Measurements from ENCODE around the gene WDR77.

Gene WDR77

GRCh38 chr1:111486431-111486830, 37.4 kb upstream of the WDR77 start:
- no peak overlapping the region for H3K4me3 ChIP-seq
- H3K4me1 ChIP-seq = peaks cover 0 to 100% (median 34%) of the 10 kb centered on the region in 10 experiments; a peak in 12 of 20 replicates
- no peak overlapping the region for H3K27ac ChIP-seq
- TF ChIP-seq Cebpa-rat (IDR thresholded peaks at IDR 0.05) = no peak
- H3K36me3 ChIP-seq = no peaks in the 10 kb centered on the region
- no peaks in the 10 kb centered on the region for H3K27me3 ChIP-seq
- H3K9ac ChIP-seq = no peak overlapping the region
- H3K9me3 ChIP-seq (replicated peaks in 1 of 11) = no peaks in the 10 kb centered on the region
- H3K4me2 ChIP-seq = peak overlapping the region in 4 of 11 experiments; percentile 77 to 89 (median 79); a peak in 7 of 22 replicates
- H4K20me1 ChIP-seq = no peaks in the 10 kb centered on the region

GRCh38 chr1:111484391-111485026, 35.5 kb upstream of the WDR77 start:
- Histone ChIP-seq H3K36me3 (no peaks in the 10 kb centered on the region), H3K4me3 (no peak overlapping the region), H4K20me1 (no peaks in the 10 kb centered on the region), H3K27me3 (no peaks in the 10 kb centered on the region), H3K9me3 (replicated peaks in 1 of 11) (no peaks in the 10 kb centered on the region), H3K4me1 (peaks cover 0 to 100% (median 42%) of the 10 kb centered on the region in 10 experiments; a peak in 16 of 20 replicates), H3K27ac (no peak overlapping the region), H3K9ac (no peak overlapping the region), H3K4me2 (peak overlapping the region in 4 of 11 experiments; percentile 11 to 80 (median 45); a peak in 6 of 22 replicates)
- no peak for TF ChIP-seq Cebpa-rat (IDR thresholded peaks at IDR 0.05)

GRCh38 chr1:111483876-111484275, 34.8 kb upstream of the WDR77 start:
- Histone ChIP-seq H3K4me2 (peak overlapping the region in 4 of 11 experiments; percentile 11 to 80 (median 45); a peak in 6 of 22 replicates), H3K4me3 (no peak overlapping the region), H3K9me3 (replicated peaks in 1 of 11) (no peaks in the 10 kb centered on the region), H4K20me1 (no peaks in the 10 kb centered on the region), H3K27me3 (no peaks in the 10 kb centered on the region), H3K9ac (no peak overlapping the region), H3K36me3 (0 out of 22 replicates have a peak, but pooled peaks cover 0 to under 1% (median 0%) of the 10 kb centered on the region in 11 experiments), H3K4me1 (peaks cover 0 to 97% (median 37%) of the 10 kb centered on the region in 10 experiments; a peak in 16 of 20 replicates), H3K27ac (peak overlapping the region in 1 of 11 experiments; percentile 9; a peak in 1 of 22 replicates)
- no peak for TF ChIP-seq Cebpa-rat (IDR thresholded peaks at IDR 0.05)

- H3K27me3 ChIP-seq = no peaks in the 10 kb centered on the region
- TF ChIP-seq Cebpa-rat (IDR thresholded peaks at IDR 0.05) = no peak
- H3K9me3 ChIP-seq (replicated peaks in 1 of 11) = no peaks in the 10 kb centered on the region
- peak overlapping the region in 3 of 11 experiments; percentile 44 to 80 (median 46); a peak in 5 of 22 replicates for H3K4me2 ChIP-seq
- H3K4me3 ChIP-seq = no peak overlapping the region
- no peak overlapping the region; a peak in 1 of 22 replicates for H3K27ac ChIP-seq
- H3K36me3 ChIP-seq = peaks cover 0 to 7% (median 3%) of the 10 kb centered on the region in 11 experiments; a peak in 10 of 22 replicates
- H4K20me1 ChIP-seq = no peaks in the 10 kb centered on the region
- peaks cover 3 to 97% (median 36%) of the 10 kb centered on the region in 10 experiments for H3K4me1 ChIP-seq
- no peak overlapping the region for H3K9ac ChIP-seq
These were observed 34.1 kb upstream of the WDR77 start for GRCh38 chr1:111483166-111483565.

- Histone ChIP-seq H3K36me3 (peaks cover 0 to 12% (median 7%) of the 10 kb centered on the region in 11 experiments; a peak in 10 of 22 replicates), H3K4me1 (peaks cover 19 to 97% (median 42%) of the 10 kb centered on the region in 10 experiments), H3K27ac (peak overlapping the region in 4 of 11 experiments; percentile 10 to 31 (median 24); a peak in 2 of 22 replicates), H3K4me2 (peak overlapping the region in 5 of 11 experiments; percentile 41 to 82 (median 74); a peak in 8 of 22 replicates), H3K9me3 (replicated peaks in 1 of 11) (no peaks in the 10 kb centered on the region), H3K27me3 (no peaks in the 10 kb centered on the region), H4K20me1 (no peaks in the 10 kb centered on the region), H3K4me3 (no peak overlapping the region), H3K9ac (no peak overlapping the region; a peak in 1 of 22 replicates)
- no peak for TF ChIP-seq Cebpa-rat (IDR thresholded peaks at IDR 0.05)
These were observed 32.5 kb upstream of the WDR77 start for GRCh38 chr1:111481387-111482221.

- Histone ChIP-seq H3K9me3 (replicated peaks in 1 of 11) (no peaks in the 10 kb centered on the region), H3K36me3 (peaks cover 0 to 12% (median 7%) of the 10 kb centered on the region in 11 experiments; a peak in 10 of 22 replicates), H3K27ac (peak overlapping the region in 6 of 11 experiments; percentile 10 to 44 (median 28); a peak in 8 of 22 replicates), H3K4me3 (no peak overlapping the region), H3K27me3 (no peaks in the 10 kb centered on the region), H3K4me1 (peaks cover 28 to 97% (median 51%) of the 10 kb centered on the region in 10 experiments), H3K9ac (no peak overlapping the region), H4K20me1 (no peaks in the 10 kb centered on the region), H3K4me2 (peak overlapping the region in 7 of 11 experiments; percentile 18 to 82 (median 62); a peak in 14 of 22 replicates)
- no peak for TF ChIP-seq Cebpa-rat (IDR thresholded peaks at IDR 0.05)
These were observed 31.6 kb upstream of the WDR77 start for GRCh38 chr1:111480674-111481073.

GRCh38 chr1:111476761-111477309, 27.8 kb upstream of the WDR77 start:
- TF ChIP-seq Cebpa-rat (IDR thresholded peaks at IDR 0.05) = no peak
- H3K4me2 ChIP-seq = peak overlapping the region; percentile 78 to 90 (median 84)
- H3K9me3 ChIP-seq (replicated peaks in 1 of 11) = no peaks in the 10 kb centered on the region
- peak overlapping the region; percentile 33 to 86 (median 77); a peak in 21 of 22 replicates for H3K27ac ChIP-seq
- no peaks in the 10 kb centered on the region for H3K27me3 ChIP-seq
- no peaks in the 10 kb centered on the region for H4K20me1 ChIP-seq
- H3K9ac ChIP-seq = peak overlapping the region in 9 of 11 experiments; percentile 46 to 70 (median 64); a peak in 19 of 22 replicates
- peaks cover 0 to 12% (median 8%) of the 10 kb centered on the region in 11 experiments; a peak in 11 of 22 replicates for H3K36me3 ChIP-seq
- peaks cover 50 to 97% (median 82%) of the 10 kb centered on the region in 10 experiments for H3K4me1 ChIP-seq
- peak overlapping the region in 9 of 10 experiments; percentile 1 to 31 (median 17); a peak in 8 of 20 replicates for H3K4me3 ChIP-seq

- H3K4me3 ChIP-seq = peak overlapping the region in 6 of 10 experiments; percentile 1 to 43 (median 14); a peak in 5 of 20 replicates
- no peaks in the 10 kb centered on the region for H3K27me3 ChIP-seq
- H3K36me3 ChIP-seq = peaks cover 0 to 12% (median 8%) of the 10 kb centered on the region in 11 experiments; a peak in 11 of 22 replicates
- peaks cover 54 to 97% (median 83%) of the 10 kb centered on the region in 10 experiments for H3K4me1 ChIP-seq
- no peaks in the 10 kb centered on the region for H4K20me1 ChIP-seq
- TF ChIP-seq Cebpa-rat (IDR thresholded peaks at IDR 0.05) = no peak
- peak overlapping the region; percentile 33 to 86 (median 77); a peak in 21 of 22 replicates for H3K27ac ChIP-seq
- peak overlapping the region; percentile 78 to 90 (median 84) for H3K4me2 ChIP-seq
- no peaks in the 10 kb centered on the region for H3K9me3 ChIP-seq (replicated peaks in 1 of 11)
- peak overlapping the region in 10 of 11 experiments; percentile 10 to 70 (median 60); a peak in 15 of 22 replicates for H3K9ac ChIP-seq
These were observed 27.2 kb upstream of the WDR77 start for GRCh38 chr1:111476214-111476613.

Data from BLaER1 treated with 17β-estradiol and CSF1 and Interleukin-3, amounts not matched to agents 10 nM and 100 nM (cell line).